GM10266 (cell line): ENCODE data around the gene NEK6.

Experiments
- DNase-seq: peaks from one replicate; pipeline ENCODE4 v3.0.0; 2012; ENCODE audit errors: extremely low spot score
- TF ChIP-seq, protein P1 (sequence below): IDR thresholded peaks from 2 replicates; pipeline ENCODE4 v1.5.1; 2012; ENCODE audit warnings: mild to moderate bottlenecking, low read depth; ENCODE audit not compliant: control insufficient read depth, insufficient read depth; ENCODE audit errors: missing control alignments

The NEK6 gene

DNA sequence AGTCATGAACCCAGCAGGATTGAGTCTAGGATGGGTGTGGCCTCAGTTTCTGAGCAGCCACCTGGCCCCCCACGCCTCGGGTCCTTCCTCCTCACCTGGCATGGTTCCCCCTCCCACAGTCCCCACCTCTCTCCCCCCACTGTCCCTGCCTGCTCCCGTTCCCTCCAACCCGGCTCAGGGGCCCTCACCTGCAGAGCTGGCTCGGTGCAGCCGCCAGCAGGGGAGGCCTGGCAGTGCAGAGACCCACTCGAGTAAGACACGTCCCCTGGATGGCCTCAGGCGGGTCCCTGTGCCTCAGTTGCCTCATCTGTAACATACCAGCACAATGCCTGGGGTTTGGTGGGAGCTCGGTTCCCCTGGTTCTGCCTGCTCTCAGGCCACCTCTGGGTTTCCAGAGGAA lies 66.2 kb downstream of the NEK6 start:
- TF ChIP-seq, protein P1, sequence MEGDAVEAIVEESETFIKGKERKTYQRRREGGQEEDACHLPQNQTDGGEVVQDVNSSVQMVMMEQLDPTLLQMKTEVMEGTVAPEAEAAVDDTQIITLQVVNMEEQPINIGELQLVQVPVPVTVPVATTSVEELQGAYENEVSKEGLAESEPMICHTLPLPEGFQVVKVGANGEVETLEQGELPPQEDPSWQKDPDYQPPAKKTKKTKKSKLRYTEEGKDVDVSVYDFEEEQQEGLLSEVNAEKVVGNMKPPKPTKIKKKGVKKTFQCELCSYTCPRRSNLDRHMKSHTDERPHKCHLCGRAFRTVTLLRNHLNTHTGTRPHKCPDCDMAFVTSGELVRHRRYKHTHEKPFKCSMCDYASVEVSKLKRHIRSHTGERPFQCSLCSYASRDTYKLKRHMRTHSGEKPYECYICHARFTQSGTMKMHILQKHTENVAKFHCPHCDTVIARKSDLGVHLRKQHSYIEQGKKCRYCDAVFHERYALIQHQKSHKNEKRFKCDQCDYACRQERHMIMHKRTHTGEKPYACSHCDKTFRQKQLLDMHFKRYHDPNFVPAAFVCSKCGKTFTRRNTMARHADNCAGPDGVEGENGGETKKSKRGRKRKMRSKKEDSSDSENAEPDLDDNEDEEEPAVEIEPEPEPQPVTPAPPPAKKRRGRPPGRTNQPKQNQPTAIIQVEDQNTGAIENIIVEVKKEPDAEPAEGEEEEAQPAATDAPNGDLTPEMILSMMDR: no peak
- DNase-seq: no peak

DNA sequence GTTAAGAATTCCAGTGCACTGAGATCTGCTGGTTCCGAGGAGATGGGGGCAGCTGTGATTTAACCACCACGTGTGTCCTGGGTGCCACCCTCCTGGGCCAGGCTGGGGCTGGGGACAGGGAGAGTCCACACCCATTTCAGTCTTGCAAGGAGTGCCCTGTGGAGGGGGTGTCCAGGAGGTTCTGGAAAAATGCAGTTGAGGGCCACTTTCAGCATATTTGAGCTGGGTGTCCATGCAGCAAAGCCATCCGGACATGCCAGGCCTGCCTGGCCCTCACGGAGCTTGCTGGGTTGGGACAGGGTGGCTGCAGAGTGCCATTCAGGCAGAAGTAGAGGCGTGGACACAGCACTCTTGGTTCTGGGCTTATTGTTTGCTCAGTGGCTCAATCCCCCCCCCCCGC lies 68.1 kb downstream of the NEK6 start:
- DNase-seq: no peak
- TF ChIP-seq, protein P1: no peak

DNA sequence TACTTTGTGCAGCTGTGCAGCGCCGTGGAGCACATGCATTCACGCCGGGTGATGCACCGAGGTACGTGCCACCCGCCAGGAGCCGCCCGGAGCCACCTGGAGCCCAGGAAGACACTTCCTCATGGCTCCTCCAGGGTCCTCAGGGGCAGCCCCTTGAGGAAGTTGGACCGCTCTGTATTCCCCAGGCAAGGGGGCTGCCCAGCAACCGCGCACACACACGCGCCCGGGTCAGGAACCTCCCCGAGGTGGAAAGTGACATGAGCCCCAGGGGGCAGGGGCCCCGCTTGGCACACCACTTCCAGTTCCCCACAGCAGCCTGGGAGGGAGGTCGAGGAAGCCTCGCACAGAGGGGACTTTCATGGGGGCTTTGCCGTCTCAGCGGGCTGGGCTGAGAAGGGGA lies 68.6 kb downstream of the NEK6 start:
- TF ChIP-seq, protein P1: no peak
- DNase-seq: no peak

DNA sequence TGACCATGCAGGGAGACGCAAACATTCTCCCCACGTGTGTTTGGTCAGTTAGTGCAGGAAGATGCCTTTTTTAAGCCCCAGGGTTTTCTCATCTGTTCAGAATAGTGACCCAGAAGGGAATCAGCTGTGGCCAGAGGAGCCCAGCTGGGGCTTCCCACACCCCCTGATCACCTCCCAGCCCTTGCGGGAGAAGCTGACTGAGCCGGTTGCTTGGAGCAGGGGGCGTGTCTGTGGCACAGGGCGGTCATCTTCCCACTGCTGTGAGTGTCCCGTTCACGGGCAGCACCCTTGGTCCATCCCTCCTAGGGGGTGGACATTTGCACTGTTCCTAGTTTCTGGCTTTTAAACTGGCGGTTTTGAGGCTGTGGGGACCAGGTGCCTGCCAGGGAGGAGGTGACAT lies 69.7 kb downstream of the NEK6 start:
- TF ChIP-seq, protein P1: no peak
- no peak for DNase-seq

DNA sequence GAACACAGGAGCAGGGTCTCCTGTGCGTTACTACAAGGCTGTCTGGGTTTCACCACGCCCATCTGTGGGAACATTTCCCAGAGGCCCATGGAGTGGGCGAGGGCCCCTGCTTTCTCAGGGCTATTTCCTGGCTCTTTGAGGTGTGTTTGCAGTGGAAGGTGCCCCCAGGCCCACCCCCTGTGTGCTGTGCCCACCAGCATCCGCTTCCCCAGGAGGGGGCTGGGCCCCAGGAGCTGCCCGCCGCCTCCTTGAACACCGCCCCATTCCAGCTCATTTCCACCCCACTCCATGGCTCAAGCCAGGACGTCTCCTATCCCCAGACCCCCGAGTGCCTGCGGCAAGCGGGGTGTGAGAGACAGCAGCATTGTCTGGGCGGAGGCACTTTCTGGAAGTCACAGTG lies 70.5 kb downstream of the NEK6 start:
- TF ChIP-seq, protein P1: no peak
- no peak for DNase-seq

DNA sequence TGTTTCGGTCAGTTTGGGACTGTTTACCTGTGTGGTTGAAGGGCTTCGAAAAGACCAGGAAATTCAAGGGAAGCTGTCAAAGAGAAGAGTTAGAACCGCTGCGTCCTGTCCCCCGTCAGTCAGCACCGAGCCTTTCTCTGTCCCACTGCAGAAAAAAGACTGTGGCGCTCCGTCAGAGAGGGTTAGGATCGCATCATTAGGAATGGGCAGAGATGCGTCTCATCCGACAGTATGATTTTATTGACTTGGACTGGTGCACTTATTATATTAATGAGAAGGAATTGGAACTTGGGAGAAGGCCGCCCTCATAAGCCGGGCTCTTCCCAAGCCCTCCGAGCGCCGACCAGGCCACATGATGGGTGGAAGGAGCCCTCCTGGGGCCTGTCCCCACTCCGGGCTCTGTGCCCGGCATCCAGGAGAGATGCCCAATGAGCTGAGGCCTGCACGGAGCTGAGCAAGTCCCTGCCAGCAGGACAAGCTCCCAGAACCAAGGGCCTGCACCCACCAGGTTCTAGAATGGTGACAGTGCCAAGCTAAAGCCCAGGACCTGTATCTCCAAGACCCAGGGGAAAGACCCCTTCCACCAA lies 71.5 kb downstream of the NEK6 start:
- DNase-seq: no peak
- TF ChIP-seq, protein P1: no peak

DNA sequence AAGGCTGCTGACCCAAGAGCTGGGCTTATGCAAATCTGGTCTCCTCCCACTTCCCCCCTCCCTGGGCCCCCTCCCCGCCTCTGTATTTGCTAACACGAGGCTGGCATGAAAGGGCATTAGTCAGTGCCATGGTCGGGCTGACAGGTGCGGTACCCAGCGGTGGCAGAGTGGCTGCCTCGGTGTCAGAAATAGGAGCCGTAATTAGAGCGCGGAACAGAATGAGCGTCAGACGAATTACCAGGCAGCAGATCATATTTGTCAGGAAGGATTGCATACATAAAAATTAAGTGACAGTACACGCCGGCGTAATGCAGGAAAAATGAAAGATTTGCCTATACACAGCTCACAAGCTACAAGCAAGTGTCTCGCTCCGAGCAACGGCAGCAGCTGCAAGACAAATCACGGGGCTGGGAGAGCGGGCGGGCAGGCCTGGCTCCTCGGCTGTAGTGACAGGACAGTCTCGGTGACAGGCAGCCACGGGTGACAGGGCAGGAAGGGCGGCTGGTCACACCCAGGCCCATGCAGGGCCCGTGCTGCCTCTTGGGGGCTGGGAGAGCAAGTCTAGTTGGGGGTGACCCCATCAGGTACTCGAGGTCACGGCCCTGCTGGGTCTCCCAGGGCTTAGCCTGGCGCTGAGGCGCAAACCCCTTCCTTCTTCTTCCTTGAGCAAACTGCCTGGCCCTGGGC lies 72.4 kb downstream of the NEK6 start:
- DNase-seq: no peak
- TF ChIP-seq, protein P1: no peak
